Neural progenitor cell (in vitro differentiated cells): Measurements from ENCODE around the gene SLC45A3. TPM values are rescaled to one million over a fixed set of nuclear protein-coding genes. Genes with fewer than 3 reads are reported as not detected.
"Not testable (repeated sequence)": the region's sequence is repeated elsewhere in the genome, so short reads cannot be mapped to it uniquely, and the experiment has no call there.

Experiments
- DNase-seq: peaks from one replicate; pipeline ENCODE4 v3.0.0-alpha.2; 2016; ENCODE audit warnings: low spot score
- H2AFZ ChIP-seq: fragments of 200-600 bp; sonication (generic); replicated peaks from 2 replicates; pipeline ENCODE4 v1.6.1; 2016; ENCODE audit warnings: antibody characterized with exemption
- H3F3A ChIP-seq: fragments of 200-600 bp; sonication (generic); 2 replicates; pipeline ENCODE4 v1.6.1; 2016; ENCODE audit warnings: antibody characterized with exemption, low read depth
- H3K27ac ChIP-seq: fragments of 200-600 bp; sonication (generic); 2 replicates; pipeline ENCODE4 v1.5.1; 2016; ENCODE audit warnings: mild to moderate bottlenecking
- H3K27me3 ChIP-seq: fragments of 200-600 bp; sonication (generic); 2 replicates; pipeline ENCODE4 v1.6.1; 2016; ENCODE audit warnings: mild to moderate bottlenecking, moderate library complexity
- H3K36me3 ChIP-seq: fragments of 200-600 bp; sonication (generic); 2 replicates; pipeline ENCODE4 v1.5.1; 2016
- H3K4me1 ChIP-seq: fragments of 200-600 bp; sonication (generic); 2 replicates; pipeline ENCODE4 v1.6.1; 2016; ENCODE audit warnings: mixed run types
- H3K4me2 ChIP-seq: fragments of 200-600 bp; sonication (generic); 2 replicates; pipeline ENCODE4 v1.6.1; 2016
- H3K4me3 ChIP-seq: fragments of 200-600 bp; sonication (generic); 2 replicates; pipeline ENCODE4 v1.5.1; 2016
- H3K79me2 ChIP-seq: fragments of 200-600 bp; sonication (generic); 2 replicates; pipeline ENCODE4 v1.6.1; 2016; ENCODE audit warnings: low read depth
- H3K9ac ChIP-seq: fragments of 200-600 bp; sonication (generic); 2 replicates; pipeline ENCODE4 v1.6.1; 2016
- H3K9me3 ChIP-seq: fragments of 200-600 bp; sonication (generic); 2 replicates; pipeline ENCODE4 v1.5.1; 2016; ENCODE audit warnings: low read depth
- H4K20me1 ChIP-seq: fragments of 200-600 bp; sonication (generic); 2 replicates; pipeline ENCODE4 v1.6.1; 2016; ENCODE audit warnings: low read depth
- H3K27ac Mint-ChIP-seq: 3 replicates; pipeline ENCODE4 v1.8.0; 2021; ENCODE audit warnings: mixed read lengths
- H3K27me3 Mint-ChIP-seq: 2 replicates; pipeline ENCODE4 v1.8.0; 2022; ENCODE audit warnings: low read depth, mild to moderate bottlenecking, inconsistent platforms, moderate library complexity, mixed read lengths; ENCODE audit not compliant: insufficient read depth
- H3K36me3 Mint-ChIP-seq: 3 replicates; pipeline ENCODE4 v1.8.0; 2021; ENCODE audit warnings: mixed read lengths
- H3K4me1 Mint-ChIP-seq: 3 replicates; pipeline ENCODE4 v1.8.0; 2021; ENCODE audit warnings: mixed read lengths
- H3K4me3 Mint-ChIP-seq: 3 replicates; pipeline ENCODE4 v1.8.0; 2021; ENCODE audit warnings: mild to moderate bottlenecking, moderate library complexity, mixed read lengths
- H3K9me3 Mint-ChIP-seq: 3 replicates; pipeline ENCODE4 v1.8.0; 2020; ENCODE audit warnings: mixed read lengths
- EZH2 ChIP-seq: fragments of 200-600 bp; sonication (generic); IDR thresholded peaks from 2 replicates; pipeline ENCODE4 v1.6.1; 2017; ENCODE audit warnings: antibody characterized with exemption, mild to moderate bottlenecking, moderate library complexity
- EZH2phosphoT487 ChIP-seq: fragments of 200-600 bp; sonication (generic); IDR thresholded peaks from 2 replicates; pipeline ENCODE4 v1.6.1; 2017; ENCODE audit warnings: antibody characterized with exemption
- total RNA-seq: library from RNA; depleted of rRNA; stranded (reverse); fragments of >200 nt; gene quantifications from 2 replicates; pipeline ENCODE4 v1.2.3, GENCODE V29; 2015; ENCODE audit warnings: low replicate concordance
- TF ChIP-seq, protein P1 (sequence below): fragments of 200-600 bp; sonication (generic); IDR thresholded peaks from 2 replicates; pipeline ENCODE4 v1.5.1; 2017; ENCODE audit warnings: antibody characterized with exemption, mild to moderate bottlenecking

SLC45A3 gene
- total RNA-seq, 1 donor from 2014 or later = 5.1 TPM

DNA sequence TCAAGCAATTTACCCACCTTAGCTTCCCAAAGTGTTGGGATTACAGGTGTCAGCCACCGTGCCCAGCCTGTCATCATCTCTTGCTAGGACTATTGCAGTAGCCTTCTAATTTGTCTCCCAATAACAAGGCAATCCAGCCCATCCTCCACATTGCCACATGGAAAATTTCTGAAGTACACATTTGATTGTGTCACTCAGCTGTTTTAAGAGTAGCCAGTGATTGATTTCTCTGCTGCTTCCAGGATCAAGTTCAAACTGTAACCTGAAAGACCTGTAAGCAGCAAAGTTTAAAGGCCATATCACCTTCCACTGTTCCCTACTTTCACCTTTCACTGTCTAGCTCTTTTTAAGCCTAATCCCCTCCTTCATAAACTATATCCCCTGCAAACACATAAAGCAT, 40.7 kb downstream of the SLC45A3 start:
- H3K4me3 ChIP-seq = no peak overlapping the region
- H3K9ac ChIP-seq = no peak overlapping the region
- no peaks in the 10 kb centered on the region for H4K20me1 ChIP-seq
- no peak overlapping the region for H3K27ac Mint-ChIP-seq
- H3K4me2 ChIP-seq = no peak overlapping the region
- H3K9me3 ChIP-seq = no peaks in the 10 kb centered on the region
- H3K4me3 Mint-ChIP-seq = no peak overlapping the region
- peaks cover 5% of the 10 kb centered on the region for H3F3A ChIP-seq
- H3K4me1 Mint-ChIP-seq = no peaks in the 10 kb centered on the region
- H3K9me3 Mint-ChIP-seq = no peaks in the 10 kb centered on the region
- peaks cover 5% of the 10 kb centered on the region for H3K27me3 Mint-ChIP-seq
- no peaks in the 10 kb centered on the region for H3K36me3 ChIP-seq
- H3K79me2 ChIP-seq = no peaks in the 10 kb centered on the region
- no peak overlapping the region for H3K27ac ChIP-seq
- H3K27me3 ChIP-seq = no peaks in the 10 kb centered on the region
- H2AFZ ChIP-seq = no peak overlapping the region
- H3K4me1 ChIP-seq = no peaks in the 10 kb centered on the region
- TF ChIP-seq EZH2phosphoT487 = no peak
- TF ChIP-seq EZH2 = no peak
- TF ChIP-seq, protein P1, sequence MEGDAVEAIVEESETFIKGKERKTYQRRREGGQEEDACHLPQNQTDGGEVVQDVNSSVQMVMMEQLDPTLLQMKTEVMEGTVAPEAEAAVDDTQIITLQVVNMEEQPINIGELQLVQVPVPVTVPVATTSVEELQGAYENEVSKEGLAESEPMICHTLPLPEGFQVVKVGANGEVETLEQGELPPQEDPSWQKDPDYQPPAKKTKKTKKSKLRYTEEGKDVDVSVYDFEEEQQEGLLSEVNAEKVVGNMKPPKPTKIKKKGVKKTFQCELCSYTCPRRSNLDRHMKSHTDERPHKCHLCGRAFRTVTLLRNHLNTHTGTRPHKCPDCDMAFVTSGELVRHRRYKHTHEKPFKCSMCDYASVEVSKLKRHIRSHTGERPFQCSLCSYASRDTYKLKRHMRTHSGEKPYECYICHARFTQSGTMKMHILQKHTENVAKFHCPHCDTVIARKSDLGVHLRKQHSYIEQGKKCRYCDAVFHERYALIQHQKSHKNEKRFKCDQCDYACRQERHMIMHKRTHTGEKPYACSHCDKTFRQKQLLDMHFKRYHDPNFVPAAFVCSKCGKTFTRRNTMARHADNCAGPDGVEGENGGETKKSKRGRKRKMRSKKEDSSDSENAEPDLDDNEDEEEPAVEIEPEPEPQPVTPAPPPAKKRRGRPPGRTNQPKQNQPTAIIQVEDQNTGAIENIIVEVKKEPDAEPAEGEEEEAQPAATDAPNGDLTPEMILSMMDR = no peak
- no peaks in the 10 kb centered on the region for H3K36me3 Mint-ChIP-seq
- no peak for DNase-seq

DNA sequence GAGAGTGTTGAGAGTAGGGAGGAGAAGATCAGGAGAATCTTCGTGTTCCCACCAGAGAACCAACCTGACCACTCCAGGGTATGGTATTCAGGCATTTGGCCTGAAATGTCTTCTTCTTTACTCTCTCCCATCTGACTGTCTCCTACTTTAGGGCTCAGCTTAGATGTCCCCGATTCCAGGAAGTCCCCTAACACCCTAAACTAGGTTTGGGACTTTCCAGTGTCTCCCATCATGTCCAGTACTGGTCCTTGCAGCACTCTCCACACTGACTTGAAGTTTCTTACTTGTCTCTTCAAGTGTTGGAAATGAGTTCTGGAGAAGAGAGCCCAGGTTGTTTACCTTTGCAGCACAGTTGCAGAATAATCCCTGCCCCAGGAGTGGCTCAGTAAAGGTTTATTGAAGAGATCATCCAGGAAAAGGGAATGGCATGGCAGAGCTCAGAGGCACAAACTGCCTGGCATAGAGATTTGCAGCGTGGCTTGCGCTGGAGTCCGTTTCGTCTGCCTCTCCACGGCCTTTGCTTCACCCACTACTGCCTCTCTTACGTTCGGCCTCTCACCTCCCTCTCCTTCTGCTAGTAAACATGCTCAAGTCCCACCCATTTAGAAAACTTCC, 42.3 kb downstream of the SLC45A3 start:
- Mint-ChIP-seq H3K9me3 (no peaks in the 10 kb centered on the region), H3K4me1 (peaks cover 6% of the 10 kb centered on the region)
- no peaks in the 10 kb centered on the region for H3K27me3 ChIP-seq

DNA sequence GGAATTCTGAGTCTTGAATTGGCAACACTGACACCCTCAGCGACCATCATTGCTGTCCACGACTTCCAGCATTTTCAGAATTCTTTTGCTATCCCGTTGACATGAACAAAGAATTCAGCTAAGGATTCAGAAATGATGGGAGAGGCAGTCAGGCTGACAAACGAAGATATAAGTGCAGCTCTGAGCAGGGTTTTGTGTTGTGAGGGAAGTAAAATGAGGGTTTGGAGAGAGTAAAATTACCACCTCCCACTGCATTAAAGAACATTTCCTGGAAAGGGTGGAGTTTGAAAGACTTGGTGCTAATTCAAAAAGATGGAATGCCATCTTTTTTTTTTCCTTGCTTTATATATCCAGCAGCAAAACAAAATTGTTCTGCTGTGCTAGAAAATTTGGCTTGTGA, 43.6 kb downstream of the SLC45A3 start:
- Histone ChIP-seq H3K27ac (no peak overlapping the region), H3K4me2 (no peak overlapping the region), H3K79me2 (no peaks in the 10 kb centered on the region), H3K27me3 (no peaks in the 10 kb centered on the region), H3K4me1 (no peaks in the 10 kb centered on the region), H3K9ac (no peak overlapping the region), H3K9me3 (no peaks in the 10 kb centered on the region), H2AFZ (no peak overlapping the region), H3F3A (peaks cover 19% of the 10 kb centered on the region), H3K4me3 (no peak overlapping the region), H4K20me1 (no peaks in the 10 kb centered on the region), H3K36me3 (no peaks in the 10 kb centered on the region)
- peaks cover 3% of the 10 kb centered on the region for H3K27me3 Mint-ChIP-seq
- H3K4me3 Mint-ChIP-seq = no peak overlapping the region
- H3K36me3 Mint-ChIP-seq = no peaks in the 10 kb centered on the region
- H3K9me3 Mint-ChIP-seq = no peaks in the 10 kb centered on the region
- no peak overlapping the region for H3K27ac Mint-ChIP-seq
- peaks cover 9% of the 10 kb centered on the region for H3K4me1 Mint-ChIP-seq
- no peak for DNase-seq
- TF ChIP-seq EZH2phosphoT487 (no peak), EZH2 (no peak)
- TF ChIP-seq, protein P1 = no peak

More for the DNA sequence above, 42.3 kb downstream of the SLC45A3 start:
- DNase-seq = no peak
- Histone ChIP-seq H3F3A (peaks cover 8% of the 10 kb centered on the region), H3K4me2 (no peak overlapping the region), H3K4me3 (no peak overlapping the region), H3K79me2 (no peaks in the 10 kb centered on the region), H3K4me1 (no peaks in the 10 kb centered on the region), H4K20me1 (no peaks in the 10 kb centered on the region), H3K36me3 (no peaks in the 10 kb centered on the region), H3K9me3 (no peaks in the 10 kb centered on the region), H3K27ac (no peak overlapping the region), H3K9ac (no peak overlapping the region), H2AFZ (no peak overlapping the region)
- Mint-ChIP-seq H3K27me3 (peaks cover 3% of the 10 kb centered on the region), H3K4me3 (no peak overlapping the region), H3K27ac (no peak overlapping the region), H3K36me3 (no peaks in the 10 kb centered on the region)
- TF ChIP-seq EZH2 (no peak), EZH2phosphoT487 (no peak)
- TF ChIP-seq, protein P1 = no peak

DNA sequence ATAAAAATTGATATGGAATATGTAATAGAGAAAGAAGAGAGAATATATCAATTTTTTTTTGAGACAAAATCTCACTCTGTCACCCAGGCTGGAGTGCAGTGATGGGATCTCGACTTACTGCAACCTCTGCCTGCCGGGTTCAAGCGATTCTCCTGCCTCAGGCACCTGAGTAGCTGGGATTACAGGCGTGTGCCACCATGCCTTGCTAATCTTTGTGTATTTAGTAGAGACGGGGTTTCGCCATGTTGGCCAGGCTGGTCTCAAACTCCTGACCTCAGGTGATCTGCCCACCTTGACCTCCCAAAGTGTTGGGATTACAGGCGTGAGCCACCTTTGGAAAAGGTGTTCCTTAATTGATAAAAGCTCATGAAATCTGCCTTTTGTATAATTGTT, 44.2 kb downstream of the SLC45A3 start:
- H3K4me2 ChIP-seq, H3K27me3 Mint-ChIP-seq, H3K27ac Mint-ChIP-seq, H2AFZ ChIP-seq, H3K9me3 ChIP-seq, H3K36me3 ChIP-seq, H3K79me2 ChIP-seq, H3K4me1 ChIP-seq, H3K27ac ChIP-seq, H3K9ac ChIP-seq, H3K27me3 ChIP-seq, H3K4me3 Mint-ChIP-seq, H3K36me3 Mint-ChIP-seq, H3K4me1 Mint-ChIP-seq, H3K9me3 Mint-ChIP-seq, H3K4me3 ChIP-seq, DNase-seq, H4K20me1 ChIP-seq: not testable (repeated sequence)
- peaks cover 23% of the 10 kb centered on the region for H3F3A ChIP-seq
